ENCODE measurements around the gene INCENP. TPM values are rescaled to one million over a fixed set of nuclear protein-coding genes. Genes with fewer than 3 reads are reported as not detected.

Gene INCENP
- total and polyA plus RNA-seq, 2 experiments from 2014 or later = 35.6 to 131 TPM

GRCh38 chr11:62201376-62201775 is 77.6 kb downstream of the INCENP start (continued):
- TF ChIP-seq ZNF462 (CRISPR knock-in tag; IDR thresholded peaks at IDR 0.05) (no peak), JUNB (IDR thresholded peaks at IDR 0.05; ENCODE audit: unreplicated experiment) (no peak), ZNF114 (CRISPR knock-in tag; IDR thresholded peaks at IDR 0.05) (no peak), STAT1 (IDR thresholded peaks at IDR 0.05; ENCODE audit: unreplicated experiment) (no peak), CREB1 (CRISPR knock-in tag; IDR thresholded peaks at IDR 0.05; ENCODE audit: low read depth) (no peak), POLR2AphosphoS5 (IDR thresholded peaks at IDR 0.05; ENCODE audit: low read depth) (no peak), CTCF (conservative IDR thresholded peaks at IDR 0.05; ENCODE audit: low read depth in 2 of 2) (no peak), EZH2phosphoT487 (IDR thresholded peaks at IDR 0.05; ENCODE audit: unreplicated experiment) (no peak), NANOG (IDR thresholded peaks at IDR 0.05; ENCODE audit: borderline replicate concordance) (no peak), EZH2 (IDR thresholded peaks at IDR 0.05; ENCODE audit: low read depth, unreplicated experiment) (no peak), ETS1 (IDR thresholded peaks at IDR 0.05) (no peak)

Other genes with a start within 250 kb of the INCENP start
- gene FADS3, start 232.5 kb upstream of the INCENP start, total RNA-seq (2014; rRNA removed; shearing (Covaris generic)) = 73.5 and 91.4 TPM in 2 replicates
- gene FADS3, start 232.5 kb upstream of the INCENP start, polyA plus RNA-seq (2016; fragmentation: Nextera tagmentation; extraction: Ambion mirVana) = 44.4 and 44.6 TPM in 2 replicates
- gene RAB3IL1, start 206.4 kb upstream of the INCENP start, total RNA-seq (2014; rRNA removed; shearing (Covaris generic)) = 2.7 and 4.0 TPM in 2 replicates
- 3.4 and 3.9 TPM in 2 replicates for gene RAB3IL1, start 206.4 kb upstream of the INCENP start, polyA plus RNA-seq (2016; fragmentation: Nextera tagmentation; extraction: Ambion mirVana)
- gene BEST1, start 173.7 kb upstream of the INCENP start, total RNA-seq (2014; rRNA removed; shearing (Covaris generic)) = 0.35 and 0.89 TPM in 2 replicates
- gene BEST1, start 173.7 kb upstream of the INCENP start, polyA plus RNA-seq (2016; fragmentation: Nextera tagmentation; extraction: Ambion mirVana) = 0.44 and 0.75 TPM in 2 replicates
- 718 and 839 TPM in 2 replicates for gene FTH1, start 156.4 kb upstream of the INCENP start, total RNA-seq (2014; rRNA removed; shearing (Covaris generic))
- gene FTH1, start 156.4 kb upstream of the INCENP start, polyA plus RNA-seq (2016; fragmentation: Nextera tagmentation; extraction: Ambion mirVana) = 2,531 and 2,750 TPM in 2 replicates
- not detected in 2 replicates for gene SCGB1D1, start 66.2 kb downstream of the INCENP start, total RNA-seq (2014; rRNA removed; shearing (Covaris generic))
- gene SCGB1D1, start 66.2 kb downstream of the INCENP start, polyA plus RNA-seq (2016; fragmentation: Nextera tagmentation; extraction: Ambion mirVana) = not detected in 2 replicates
- not detected in 2 replicates for gene SCGB2A1, start 84.7 kb downstream of the INCENP start, total RNA-seq (2014; rRNA removed; shearing (Covaris generic))
- not detected in 2 replicates for gene SCGB2A1, start 84.7 kb downstream of the INCENP start, polyA plus RNA-seq (2016; fragmentation: Nextera tagmentation; extraction: Ambion mirVana)
- not detected in 2 replicates for gene SCGB1D2, start 118.2 kb downstream of the INCENP start, total RNA-seq (2014; rRNA removed; shearing (Covaris generic))
- gene SCGB1D2, start 118.2 kb downstream of the INCENP start, polyA plus RNA-seq (2016; fragmentation: Nextera tagmentation; extraction: Ambion mirVana) = not detected in 2 replicates
- gene SCGB2A2, start 146.1 kb downstream of the INCENP start, total RNA-seq (2014; rRNA removed; shearing (Covaris generic)) = not detected in 2 replicates
- not detected in 2 replicates for gene SCGB2A2, start 146.1 kb downstream of the INCENP start, polyA plus RNA-seq (2016; fragmentation: Nextera tagmentation; extraction: Ambion mirVana)
- not detected in 2 replicates for gene SCGB1D4, start 175.1 kb downstream of the INCENP start, total RNA-seq (2014; rRNA removed; shearing (Covaris generic))
- not detected in 2 replicates for gene SCGB1D4, start 175.1 kb downstream of the INCENP start, polyA plus RNA-seq (2016; fragmentation: Nextera tagmentation; extraction: Ambion mirVana)
- 32.9 and 38.4 TPM in 2 replicates for gene ASRGL1, start 213.4 kb downstream of the INCENP start, total RNA-seq (2014; rRNA removed; shearing (Covaris generic))
- gene ASRGL1, start 213.4 kb downstream of the INCENP start, polyA plus RNA-seq (2016; fragmentation: Nextera tagmentation; extraction: Ambion mirVana) = 48.5 and 50.3 TPM in 2 replicates

Measured in GM23338 (cell line).